ENCODE measurements around the gene SNAPC5. TPM values are rescaled to one million over a fixed set of nuclear protein-coding genes. Genes with fewer than 3 reads are reported as not detected.

The SNAPC5 gene
- total and polyA plus RNA-seq, 2 experiments from 2014 or later = 21.2 to 43.2 TPM

- Histone ChIP-seq H3K79me2 (replicated peaks; ENCODE audit: insufficient read depth) (no peaks in the 10 kb centered on the region), H3K4me1 (ENCODE audit: insufficient read depth) (no peaks in the 10 kb centered on the region; the same call in 1 of the 2 replicates), H3K4me3 (no peak overlapping the region), H2AFZ (no peak overlapping the region), H3K27ac (ENCODE audit: low read depth) (no peak overlapping the region), H3K27me3 (ENCODE audit: insufficient read depth) (no peaks in the 10 kb centered on the region), H4K20me1 (replicated peaks; ENCODE audit: insufficient read depth) (no peaks in the 10 kb centered on the region; the same call in 1 of the 2 replicates), H3K4me2 (no peak overlapping the region), H3F3A (replicated peaks; ENCODE audit: low read depth) (no peaks in the 10 kb centered on the region), H3K9me2 (ENCODE audit: insufficient read depth) (no peaks in the 10 kb centered on the region), H3K36me3 (ENCODE audit: insufficient read depth) (no peaks in the 10 kb centered on the region; the same call in 1 of the 2 replicates)
- Mint-ChIP-seq H3K27ac (no peak overlapping the region), H3K36me3 (ENCODE audit: low read depth) (peaks cover 27% of the 10 kb centered on the region), H3K4me3 (no peak overlapping the region), H3K27me3 (ENCODE audit: insufficient read depth, low read depth, poor library complexity) (peaks cover 2% of the 10 kb centered on the region), H3K9me3 (no peaks in the 10 kb centered on the region; the same call in 2 of the 3 replicates), H3K4me1 (peaks cover 6% of the 10 kb centered on the region)
- ATAC-seq = no peak
- no peak for DNase-seq (ENCODE audit: low spot score)
- TF ChIP-seq JUNB (IDR thresholded peaks at IDR 0.05; ENCODE audit: unreplicated experiment) (no peak), ZNF462 (CRISPR knock-in tag; IDR thresholded peaks at IDR 0.05) (no peak), ZNF331 (CRISPR knock-in tag; IDR thresholded peaks at IDR 0.05; ENCODE audit: low read depth) (no peak)
These were observed 45.1 kb downstream of the SNAPC5 start for GRCh38 chr15:66452420-66452819.

Small RNAs within 50 kb of the gene (microRNA-seq; reads per million reads assigned to microRNA genes)
- not detected for gene MIR4512

Small RNAs within 50 kb of the gene (small RNA-seq; reads per million reads assigned to genes)
- gene MIR4512 (ENCODE audit: low replicate concordance) (not detected), gene RF01159 (ENCODE audit: low replicate concordance) (not detected), gene SNORD16 (ENCODE audit: low replicate concordance) (not detected), gene SNORD18A (ENCODE audit: low replicate concordance) (not detected), gene SNORD18B (ENCODE audit: low replicate concordance) (not detected), gene SNORD18C (ENCODE audit: low replicate concordance) (not detected)

Other genes starting within 250 kb of the SNAPC5 start
- gene MEGF11, start 244.0 kb downstream of the SNAPC5 start, total RNA-seq (2014; rRNA removed; shearing (Covaris generic)) = 1.3 and 2.4 TPM in 2 replicates
- 1.1 and 1.9 TPM in 2 replicates for gene MEGF11, start 244.0 kb downstream of the SNAPC5 start, polyA plus RNA-seq (2016; fragmentation: Nextera tagmentation; extraction: Ambion mirVana)
- 21.8 and 35.7 TPM in 2 replicates for gene DIS3L, start 204.2 kb downstream of the SNAPC5 start, total RNA-seq (2014; rRNA removed; shearing (Covaris generic))
- gene DIS3L, start 204.2 kb downstream of the SNAPC5 start, polyA plus RNA-seq (2016; fragmentation: Nextera tagmentation; extraction: Ambion mirVana) = 7.1 and 8.9 TPM in 2 replicates
- 25.3 and 39.0 TPM in 2 replicates for gene TIPIN, start 141.1 kb downstream of the SNAPC5 start, total RNA-seq (2014; rRNA removed; shearing (Covaris generic))
- 32.7 and 39.1 TPM in 2 replicates for gene TIPIN, start 141.1 kb downstream of the SNAPC5 start, polyA plus RNA-seq (2016; fragmentation: Nextera tagmentation; extraction: Ambion mirVana)
- gene MAP2K1, start 110.8 kb downstream of the SNAPC5 start, total RNA-seq (2014; rRNA removed; shearing (Covaris generic)) = 68.5 and 73.9 TPM in 2 replicates
- 40.2 and 42.0 TPM in 2 replicates for gene MAP2K1, start 110.8 kb downstream of the SNAPC5 start, polyA plus RNA-seq (2016; fragmentation: Nextera tagmentation; extraction: Ambion mirVana)
- gene RPL4, start 7.1 kb upstream of the SNAPC5 start, total RNA-seq (2014; rRNA removed; shearing (Covaris generic)) = 4,842 and 6,082 TPM in 2 replicates
- gene RPL4, start 7.1 kb upstream of the SNAPC5 start, polyA plus RNA-seq (2016; fragmentation: Nextera tagmentation; extraction: Ambion mirVana) = 2,989 and 3,203 TPM in 2 replicates
- gene ZWILCH, start 7.6 kb upstream of the SNAPC5 start, total RNA-seq (2014; rRNA removed; shearing (Covaris generic)) = 61.5 and 64.1 TPM in 2 replicates
- 49.5 and 51.0 TPM in 2 replicates for gene ZWILCH, start 7.6 kb upstream of the SNAPC5 start, polyA plus RNA-seq (2016; fragmentation: Nextera tagmentation; extraction: Ambion mirVana)
- 2.9 and 5.6 TPM in 2 replicates for gene LCTL, start 68.2 kb upstream of the SNAPC5 start, total RNA-seq (2014; rRNA removed; shearing (Covaris generic))
- gene LCTL, start 68.2 kb upstream of the SNAPC5 start, polyA plus RNA-seq (2016; fragmentation: Nextera tagmentation; extraction: Ambion mirVana) = 2.3 and 3.2 TPM in 2 replicates
- gene SMAD6, start 204.5 kb upstream of the SNAPC5 start, total RNA-seq (2014; rRNA removed; shearing (Covaris generic)) = 11.9 and 15.7 TPM in 2 replicates
- 1.6 and 2.1 TPM in 2 replicates for gene SMAD6, start 204.5 kb upstream of the SNAPC5 start, polyA plus RNA-seq (2016; fragmentation: Nextera tagmentation; extraction: Ambion mirVana)